Activated CD8-positive, alpha-beta T cell treated with anti-CD3 and anti-CD28 coated beads, Interleukin-2, amount 10 ng/mL, durations not matched to agents 7 days and 5 days (primary cell): ENCODE data around the gene GRIA1. TPM values are rescaled to one million over a fixed set of nuclear protein-coding genes. Genes with fewer than 3 reads are reported as not detected.

ENCODE experiments used
- ATAC-seq: fragments of 150-1000 bp; cut with Tn5 transposase; one replicate; pipeline ENCODE4 v1.10.0; 2021; ENCODE audit warnings: moderate library complexity
- CTCF ChIA-PET: fragments of 350-600 bp; sonication (Branson Sonifier 250); formaldehyde crosslinking; loops from one replicate; lab custom pipeline; 2021; ENCODE audit warnings: antibody characterized with exemption; lab: Charles Lee
- POLR2A ChIA-PET: fragments of 350-600 bp; sonication (Branson Sonifier 250); formaldehyde crosslinking; loops from one replicate; lab custom pipeline; 2021; ENCODE audit warnings: antibody characterized with exemption; lab: Charles Lee
- DNase-seq: peaks from one replicate; pipeline ENCODE4 v3.0.0-alpha.2; 2020
- H3K27ac Mint-ChIP-seq: one replicate; pipeline ENCODE4 v1.8.0; 2021; ENCODE audit warnings: mild to moderate bottlenecking, mixed read lengths
- H3K27me3 Mint-ChIP-seq: one replicate; pipeline ENCODE4 v1.8.0; 2021; ENCODE audit warnings: low read depth, mixed read lengths
- H3K36me3 Mint-ChIP-seq: one replicate; pipeline ENCODE4 v1.8.0; 2021; ENCODE audit warnings: low read depth, mixed read lengths
- H3K4me1 Mint-ChIP-seq: one replicate; pipeline ENCODE4 v1.8.0; 2021; ENCODE audit warnings: low read depth, mixed read lengths
- H3K4me3 Mint-ChIP-seq: one replicate; pipeline ENCODE4 v1.8.0; 2021; ENCODE audit warnings: mild to moderate bottlenecking, mixed read lengths
- H3K9me3 Mint-ChIP-seq: one replicate; pipeline ENCODE4 v1.8.0; 2022; ENCODE audit warnings: mixed read lengths; ENCODE audit not compliant: insufficient read depth
- total RNA-seq, 2 experiments: library from RNA; stranded (reverse); gene quantifications; one replicate each; pipeline ENCODE4 v1.2.3, GENCODE V29; 2021

Gene GRIA1
- total RNA-seq, 2 experiments from 2014 or later: not detected

DNA sequence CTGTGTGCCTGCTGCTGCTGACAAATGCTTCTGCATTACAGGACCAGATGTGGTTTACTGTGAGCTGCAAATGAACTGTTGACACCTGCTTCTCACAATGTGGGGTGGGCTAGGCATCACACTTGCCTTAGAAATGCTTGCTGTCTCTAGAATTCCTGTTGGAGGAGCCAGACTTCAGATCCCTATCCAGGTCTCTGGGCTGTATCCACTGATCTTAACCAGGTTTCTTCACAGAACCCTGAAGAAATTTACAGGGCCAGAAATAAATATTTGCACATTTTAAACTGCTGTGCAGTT lies 292.8 kb downstream of the GRIA1 start:
- ChIA-PET CTCF (no interaction called here), POLR2A (no interaction called here)
- ATAC-seq: no peak
- Mint-ChIP-seq H3K27me3 (no peaks in the 10 kb centered on the region), H3K9me3 (no peaks in the 10 kb centered on the region), H3K4me1 (no peaks in the 10 kb centered on the region), H3K4me3 (no peak overlapping the region), H3K27ac (no peak overlapping the region), H3K36me3 (no peaks in the 10 kb centered on the region)
- DNase-seq: no peak

DNA sequence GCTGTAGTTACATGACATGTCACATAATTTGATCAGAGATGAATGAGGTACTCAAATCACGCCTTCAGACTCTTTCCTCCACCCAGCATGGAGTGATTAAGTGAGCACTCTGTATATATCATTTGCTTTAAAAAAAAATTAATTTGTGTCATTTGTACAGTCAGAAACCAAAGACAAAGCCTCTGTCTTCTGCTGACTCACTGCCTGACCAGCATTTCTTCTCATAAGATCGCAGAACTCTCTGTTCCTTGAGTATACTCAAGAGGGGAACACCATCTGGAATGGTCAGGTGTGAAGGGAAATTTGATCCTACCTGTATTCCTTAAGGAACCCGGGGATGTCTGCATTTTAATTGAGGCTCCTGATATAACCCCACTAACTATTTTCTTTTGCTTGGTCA lies 293.8 kb downstream of the GRIA1 start:
- DNase-seq (no peak), ATAC-seq (no peak)
- Mint-ChIP-seq H3K27ac (no peak overlapping the region), H3K27me3 (no peaks in the 10 kb centered on the region), H3K9me3 (no peaks in the 10 kb centered on the region), H3K4me3 (no peak overlapping the region), H3K4me1 (no peaks in the 10 kb centered on the region), H3K36me3 (no peaks in the 10 kb centered on the region)
- CTCF ChIA-PET: no interaction called here
- POLR2A ChIA-PET: no interaction called here

DNA sequence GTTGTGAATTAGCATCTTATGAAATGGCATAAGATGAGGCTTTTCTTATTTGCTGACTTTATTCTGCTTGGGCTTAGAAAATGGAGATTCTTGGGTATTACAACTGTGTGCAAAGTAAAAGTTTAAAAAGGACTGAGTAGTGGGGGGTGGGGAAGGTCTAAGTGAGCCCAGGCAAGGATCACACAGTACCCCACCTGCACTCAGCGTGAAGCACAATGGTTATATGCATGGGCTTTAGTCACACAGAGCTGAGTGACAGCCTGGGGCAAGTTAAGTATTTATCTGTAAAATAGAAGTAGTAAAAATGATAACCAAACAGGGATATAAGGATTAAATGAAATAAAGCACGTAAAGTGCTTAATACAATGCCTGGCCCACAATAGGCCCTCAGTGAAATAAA lies 300.9 kb downstream of the GRIA1 start:
- ChIA-PET CTCF (no interaction called here), POLR2A (no interaction called here)
- H3K4me1 Mint-ChIP-seq: no peaks in the 10 kb centered on the region
- ATAC-seq (no peak), DNase-seq (no peak)
- H3K27ac Mint-ChIP-seq: no peak overlapping the region
- H3K4me3 Mint-ChIP-seq: no peak overlapping the region
- no peaks in the 10 kb centered on the region for H3K36me3 Mint-ChIP-seq
- H3K9me3 Mint-ChIP-seq: no peaks in the 10 kb centered on the region
- H3K27me3 Mint-ChIP-seq: no peaks in the 10 kb centered on the region

DNA sequence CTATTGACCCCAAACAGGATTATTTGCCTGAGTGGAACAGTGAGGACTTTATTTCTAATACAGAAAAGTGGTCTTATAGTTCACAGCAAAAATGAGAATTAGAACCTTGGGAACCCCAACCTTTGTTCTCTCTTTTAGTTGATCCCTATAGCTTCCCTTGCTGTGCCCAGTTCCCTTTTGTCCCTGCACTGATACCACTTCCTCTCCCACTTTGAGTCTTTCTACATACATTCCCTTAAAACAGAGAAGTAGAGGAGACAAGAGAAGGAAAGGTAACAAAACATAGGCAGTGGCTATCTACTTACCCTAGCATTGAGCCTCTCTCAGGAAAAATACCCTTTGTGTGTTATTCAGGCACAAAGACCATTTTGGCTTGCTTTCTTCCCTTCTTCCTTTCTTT lies 301.8 kb downstream of the GRIA1 start:
- no peaks in the 10 kb centered on the region for H3K9me3 Mint-ChIP-seq
- H3K27me3 Mint-ChIP-seq: no peaks in the 10 kb centered on the region
- CTCF ChIA-PET: no interaction called here
- ATAC-seq (no peak), DNase-seq (no peak)
- H3K4me3 Mint-ChIP-seq: no peak overlapping the region
- no peak overlapping the region for H3K27ac Mint-ChIP-seq
- no peaks in the 10 kb centered on the region for H3K4me1 Mint-ChIP-seq
- POLR2A ChIA-PET: no interaction called here
- H3K36me3 Mint-ChIP-seq: no peaks in the 10 kb centered on the region

DNA sequence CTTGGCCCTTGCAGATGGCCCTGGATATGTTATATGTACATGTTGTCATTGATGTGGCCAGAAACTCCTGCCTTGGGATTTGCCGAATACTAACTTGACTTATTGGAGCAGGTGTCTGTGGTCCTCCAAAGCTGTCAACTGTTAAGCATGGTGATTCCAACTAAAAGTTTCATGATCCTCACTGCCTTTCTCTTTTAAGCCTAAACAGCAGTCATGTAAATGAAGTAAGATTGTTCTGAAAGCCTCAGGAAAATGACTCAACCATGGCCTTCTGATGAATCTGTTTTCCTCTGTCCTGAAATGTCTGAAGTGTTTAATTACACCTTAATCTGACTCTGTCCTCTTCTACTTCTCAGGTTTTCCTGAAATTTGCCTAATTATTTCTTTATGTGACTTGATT lies 303.2 kb downstream of the GRIA1 start:
- ChIA-PET CTCF (no interaction called here), POLR2A (no interaction called here)
- Mint-ChIP-seq H3K27me3 (no peaks in the 10 kb centered on the region), H3K4me3 (no peak overlapping the region), H3K4me1 (no peaks in the 10 kb centered on the region), H3K27ac (no peak overlapping the region), H3K36me3 (no peaks in the 10 kb centered on the region), H3K9me3 (no peaks in the 10 kb centered on the region)
- ATAC-seq (no peak), DNase-seq (no peak)

DNA sequence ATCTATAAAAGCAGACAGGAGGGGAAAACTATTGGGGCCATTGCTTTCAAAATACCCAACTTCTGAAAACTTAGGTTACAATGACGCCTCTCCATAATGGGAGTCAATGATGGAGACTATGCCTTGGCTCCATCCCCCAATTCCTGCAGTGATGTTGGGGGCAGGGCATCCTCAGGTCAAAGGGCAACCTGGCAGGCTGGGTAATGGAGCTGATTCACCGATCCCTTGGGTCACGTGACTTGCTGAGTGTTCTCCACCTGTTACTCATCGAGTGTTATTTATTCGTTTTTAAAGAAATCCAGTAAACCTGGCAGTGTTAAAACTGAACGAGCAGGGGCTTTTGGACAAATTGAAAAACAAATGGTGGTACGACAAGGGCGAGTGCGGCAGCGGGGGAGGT lies 303.9 kb downstream of the GRIA1 start:
- CTCF ChIA-PET: no interaction called here
- Mint-ChIP-seq H3K4me3 (no peak overlapping the region), H3K4me1 (no peaks in the 10 kb centered on the region), H3K27me3 (no peaks in the 10 kb centered on the region), H3K36me3 (no peaks in the 10 kb centered on the region), H3K9me3 (no peaks in the 10 kb centered on the region), H3K27ac (no peak overlapping the region)
- DNase-seq (no peak), ATAC-seq (no peak)
- POLR2A ChIA-PET: no interaction called here

DNA sequence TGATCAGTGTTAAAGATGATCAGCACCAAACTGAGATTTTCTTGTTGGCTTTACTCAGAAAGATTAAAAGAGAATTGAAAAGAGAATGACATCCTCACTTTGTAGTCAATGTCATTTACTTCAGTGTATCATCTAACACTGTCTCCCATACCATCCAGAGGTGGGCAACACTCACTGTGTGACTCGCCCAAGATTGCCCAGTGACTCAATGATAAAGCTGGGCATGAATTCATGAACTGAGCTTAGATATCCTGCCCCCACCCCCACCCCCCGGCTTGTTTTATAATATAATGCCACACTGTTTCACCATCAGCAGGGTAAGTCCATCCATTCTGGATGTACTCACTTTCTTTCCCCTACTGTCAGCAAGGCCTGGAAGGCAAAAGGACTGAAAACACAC lies 306.1 kb downstream of the GRIA1 start:
- Mint-ChIP-seq H3K27me3 (no peaks in the 10 kb centered on the region), H3K9me3 (no peaks in the 10 kb centered on the region), H3K27ac (no peak overlapping the region), H3K4me3 (no peak overlapping the region), H3K36me3 (no peaks in the 10 kb centered on the region), H3K4me1 (no peaks in the 10 kb centered on the region)
- ChIA-PET POLR2A (no interaction called here), CTCF (no interaction called here)
- DNase-seq (no peak), ATAC-seq (no peak)

DNA sequence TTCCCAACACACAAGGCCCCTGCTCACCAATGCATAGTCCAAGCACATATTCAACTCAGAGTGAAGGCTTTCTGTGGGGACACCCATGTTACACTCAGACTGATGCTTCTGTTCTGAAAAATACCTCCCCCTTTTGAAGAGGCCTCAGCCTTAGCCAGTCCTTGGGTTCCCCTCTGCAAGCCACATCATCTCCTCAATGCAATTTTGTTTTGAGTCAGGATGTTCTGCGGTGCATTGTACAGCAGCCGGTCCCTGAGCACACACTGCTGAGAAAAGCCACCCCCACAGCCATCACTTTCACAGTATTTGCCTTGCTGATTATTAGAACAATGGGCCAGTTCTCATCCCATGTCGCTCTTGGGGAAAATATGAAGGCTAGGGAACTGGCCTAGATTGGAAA lies 307.0 kb downstream of the GRIA1 start:
- Mint-ChIP-seq H3K36me3 (no peaks in the 10 kb centered on the region), H3K4me1 (no peaks in the 10 kb centered on the region), H3K27me3 (no peaks in the 10 kb centered on the region), H3K27ac (no peak overlapping the region), H3K4me3 (no peak overlapping the region), H3K9me3 (no peaks in the 10 kb centered on the region)
- no peak for DNase-seq
- ChIA-PET CTCF (no interaction called here), POLR2A (no interaction called here)
- ATAC-seq: no peak

DNA sequence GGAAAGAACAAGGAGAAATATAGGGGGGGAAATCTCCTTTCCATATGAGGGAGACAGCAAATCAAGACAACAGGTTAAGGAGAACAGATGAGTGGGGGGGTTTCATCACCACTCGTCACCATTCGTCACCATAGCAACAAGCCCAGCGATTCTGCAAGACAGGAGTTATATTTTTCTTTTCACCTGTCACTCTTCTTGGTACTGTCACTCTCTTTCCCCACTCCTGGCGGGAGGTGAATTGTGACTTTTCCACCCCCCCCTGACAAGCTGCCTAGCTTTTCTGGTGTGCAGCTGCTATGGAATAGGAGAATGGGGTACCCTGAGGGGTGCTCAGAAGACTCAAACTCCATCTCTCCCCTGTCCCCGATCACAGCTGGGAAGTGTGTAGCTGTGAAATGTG lies 308.4 kb downstream of the GRIA1 start:
- H3K4me3 Mint-ChIP-seq: no peak overlapping the region
- no peaks in the 10 kb centered on the region for H3K9me3 Mint-ChIP-seq
- POLR2A ChIA-PET: no interaction called here
- H3K36me3 Mint-ChIP-seq: no peaks in the 10 kb centered on the region
- no peak for DNase-seq
- no peak for ATAC-seq
- CTCF ChIA-PET: no interaction called here
- H3K27ac Mint-ChIP-seq: no peak overlapping the region
- no peaks in the 10 kb centered on the region for H3K4me1 Mint-ChIP-seq
- no peaks in the 10 kb centered on the region for H3K27me3 Mint-ChIP-seq

DNA sequence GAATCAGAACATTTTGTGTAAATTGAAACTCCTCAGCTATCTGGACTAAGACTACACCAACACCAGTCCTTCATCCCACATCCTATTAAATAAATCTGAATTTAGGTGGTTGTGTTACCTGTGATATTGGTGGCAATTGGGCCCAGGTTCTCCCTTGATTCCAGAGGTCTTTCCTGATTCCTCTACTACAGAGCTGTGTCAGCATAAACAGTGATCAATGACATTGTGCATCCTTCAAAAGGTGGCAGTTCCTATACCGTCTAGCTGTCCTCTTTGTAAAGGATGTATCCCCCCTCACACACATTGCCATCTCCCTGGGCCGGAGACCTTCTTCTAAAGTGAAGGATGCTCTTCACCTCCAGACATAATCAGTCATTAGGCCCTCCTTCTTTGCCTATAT lies 309.0 kb downstream of the GRIA1 start:
- no peaks in the 10 kb centered on the region for H3K36me3 Mint-ChIP-seq
- H3K27me3 Mint-ChIP-seq: no peaks in the 10 kb centered on the region
- DNase-seq (no peak), ATAC-seq (no peak)
- H3K4me1 Mint-ChIP-seq: no peaks in the 10 kb centered on the region
- no peak overlapping the region for H3K4me3 Mint-ChIP-seq
- CTCF ChIA-PET: no interaction called here
- POLR2A ChIA-PET: no interaction called here
- H3K9me3 Mint-ChIP-seq: no peaks in the 10 kb centered on the region
- no peak overlapping the region for H3K27ac Mint-ChIP-seq

DNA sequence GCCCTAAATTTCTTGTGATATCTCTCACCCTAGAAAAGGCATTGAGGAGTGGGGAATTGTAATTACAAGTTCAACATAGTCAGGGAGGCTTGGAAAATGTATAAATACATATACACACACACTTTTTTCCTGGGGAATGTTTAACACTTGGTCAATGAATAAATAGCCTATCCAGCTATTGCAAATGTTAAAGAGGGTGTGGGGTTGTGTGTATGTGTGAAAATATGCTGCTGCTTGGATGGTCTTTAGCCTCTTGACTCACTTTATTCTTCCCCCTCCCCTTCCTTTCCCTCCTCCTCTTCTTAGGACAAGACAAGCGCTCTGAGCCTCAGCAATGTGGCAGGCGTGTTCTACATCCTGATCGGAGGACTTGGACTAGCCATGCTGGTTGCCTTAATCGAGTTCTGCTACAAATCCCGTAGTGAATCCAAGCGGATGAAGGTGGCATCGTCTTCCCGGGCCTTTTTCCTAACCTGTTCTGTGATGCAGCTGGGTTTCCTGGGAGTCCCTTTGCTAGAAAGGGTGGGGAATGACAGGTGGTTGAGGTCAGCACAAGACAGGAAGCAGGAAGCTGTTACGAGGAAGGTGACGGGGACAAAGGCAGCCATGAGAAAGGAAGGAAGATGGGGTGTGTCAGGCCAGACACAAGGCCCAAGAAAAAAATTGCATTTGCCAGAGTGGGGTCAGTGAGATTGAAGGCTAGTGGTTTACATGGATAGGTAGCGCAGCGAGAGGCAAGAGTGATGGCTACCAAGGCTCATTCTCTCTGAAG lies 311.8 kb downstream of the GRIA1 start:
- DNase-seq (no peak), ATAC-seq (no peak)
- Mint-ChIP-seq H3K9me3 (no peaks in the 10 kb centered on the region), H3K4me3 (no peak overlapping the region), H3K27me3 (no peaks in the 10 kb centered on the region), H3K4me1 (no peaks in the 10 kb centered on the region), H3K36me3 (no peaks in the 10 kb centered on the region), H3K27ac (no peak overlapping the region)
- CTCF ChIA-PET: no interaction called here
- POLR2A ChIA-PET: no interaction called here

DNA sequence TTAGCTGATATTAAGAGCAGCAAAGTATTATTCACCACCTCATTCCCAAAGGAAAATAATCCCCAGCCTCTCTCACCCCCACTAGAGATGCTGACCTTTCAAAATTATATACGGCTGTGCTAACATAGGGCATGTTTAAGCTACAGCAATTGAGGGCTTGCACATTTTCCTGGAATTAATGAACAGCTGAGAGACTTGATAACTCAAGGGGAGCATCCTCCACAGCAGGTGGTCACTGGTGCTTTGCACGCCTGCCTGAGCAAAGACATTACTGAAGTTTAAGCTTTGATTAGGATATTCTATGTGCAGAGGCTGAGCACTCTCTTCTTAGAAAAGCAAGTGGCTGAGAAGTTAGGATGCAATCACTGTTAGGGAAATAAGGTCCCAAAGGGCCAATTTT lies 317.3 kb downstream of the GRIA1 start:
- Mint-ChIP-seq H3K4me1 (no peaks in the 10 kb centered on the region), H3K27me3 (no peaks in the 10 kb centered on the region), H3K36me3 (no peaks in the 10 kb centered on the region), H3K27ac (no peak overlapping the region), H3K9me3 (no peaks in the 10 kb centered on the region), H3K4me3 (no peak overlapping the region)
- ChIA-PET POLR2A (no interaction called here), CTCF (no interaction called here)
- no peak for DNase-seq
- ATAC-seq: no peak

DNA sequence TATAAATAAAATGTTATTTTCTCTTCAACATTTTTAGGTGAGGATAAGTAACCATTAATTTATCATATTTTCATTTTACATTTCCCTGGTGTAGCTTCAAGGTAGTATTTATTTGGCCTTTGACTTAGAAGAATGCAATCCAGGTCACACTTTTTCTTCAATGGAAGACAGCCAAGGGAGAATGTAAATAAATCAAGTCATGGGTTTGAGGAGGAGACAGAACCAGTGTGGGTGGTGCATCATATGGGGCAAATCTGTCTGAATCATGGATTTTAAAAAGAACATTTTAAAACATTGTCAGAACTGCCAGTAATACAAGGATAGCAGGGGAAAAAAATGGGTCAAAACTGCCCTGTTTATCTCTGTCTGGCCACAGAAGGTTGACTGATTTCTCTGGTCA lies 318.7 kb downstream of the GRIA1 start:
- ATAC-seq (no peak), DNase-seq (no peak)
- H3K27ac Mint-ChIP-seq: no peak overlapping the region
- no peaks in the 10 kb centered on the region for H3K4me1 Mint-ChIP-seq
- ChIA-PET CTCF (no interaction called here), POLR2A (no interaction called here)
- no peaks in the 10 kb centered on the region for H3K27me3 Mint-ChIP-seq
- no peaks in the 10 kb centered on the region for H3K9me3 Mint-ChIP-seq
- H3K4me3 Mint-ChIP-seq: no peak overlapping the region
- no peaks in the 10 kb centered on the region for H3K36me3 Mint-ChIP-seq
